GM12865 (cell line): ENCODE results near the gene DNAJC10.

Experiments
- DNase-seq: peaks from one replicate; pipeline ENCODE4 v3.0.0; 2010; ENCODE audit warnings: low read depth
- H3K4me3 ChIP-seq: 2 replicates; pipeline ENCODE4 v1.5.1; 2011; ENCODE audit warnings: mild to moderate bottlenecking, low read depth, low read length, control low read depth
- CTCF ChIP-seq: IDR thresholded peaks from 2 replicates; pipeline ENCODE4 v1.5.1; 2011; ENCODE audit warnings: low read length, control low read depth, low read depth, inconsistent platforms; ENCODE audit not compliant: insufficient read depth; ENCODE audit errors: missing control alignments

The DNAJC10 gene

GRCh38 chr2:182784058-182784706, 68.1 kb downstream of the DNAJC10 start:
- TF ChIP-seq CTCF = no peak
- H3K4me3 ChIP-seq = no peak overlapping the region
- no peak for DNase-seq

GRCh38 chr2:182784777-182785176, 68.7 kb downstream of the DNAJC10 start:
- peak; percentile 27 for DNase-seq
- H3K4me3 ChIP-seq = no peak overlapping the region
- peak; percentile 26 for TF ChIP-seq CTCF

- no peak overlapping the region for H3K4me3 ChIP-seq
- DNase-seq = no peak
- TF ChIP-seq CTCF = no peak
Measured at GRCh38 chr2:182792441-182792840, 76.4 kb downstream of the DNAJC10 start.

- no peak overlapping the region for H3K4me3 ChIP-seq
- no peak for TF ChIP-seq CTCF
- no peak for DNase-seq
Measured at GRCh38 chr2:182798736-182799135, 82.7 kb downstream of the DNAJC10 start.

- DNase-seq = no peak
- no peak for TF ChIP-seq CTCF
- no peak overlapping the region for H3K4me3 ChIP-seq
Measured at GRCh38 chr2:182804128-182804527, 88.1 kb downstream of the DNAJC10 start.

- DNase-seq = no peak
- H3K4me3 ChIP-seq = no peak overlapping the region
- TF ChIP-seq CTCF = no peak
Measured at GRCh38 chr2:182807319-182807718, 91.3 kb downstream of the DNAJC10 start.

- TF ChIP-seq CTCF = no peak
- DNase-seq = no peak
- no peak overlapping the region for H3K4me3 ChIP-seq
Measured at GRCh38 chr2:182810087-182810486, 94.0 kb downstream of the DNAJC10 start.
